ENCODE measurements around the gene PAPSS1.

The PAPSS1 gene

GRCh38 chr4:107643021-107643420, 77.0 kb downstream of the PAPSS1 start:
- Histone ChIP-seq H3K9me3 (ENCODE audit: insufficient read depth, low read length) (no peaks in the 10 kb centered on the region), H3K4me3 (ENCODE audit: insufficient read length, low read depth) (no peak overlapping the region), H3K9ac (ENCODE audit: insufficient read length, low read depth) (no peak overlapping the region), H3K27me3 (ENCODE audit: insufficient read depth, insufficient read length) (no peaks in the 10 kb centered on the region), H3K4me1 (ENCODE audit: insufficient read depth, insufficient read length) (no peaks in the 10 kb centered on the region), H3K36me3 (ENCODE audit: insufficient read depth, insufficient read length, low read length) (peaks cover 22% of the 10 kb centered on the region)
- no peak for DNase-seq (ENCODE audit: low read depth, low spot score)
- TF ChIP-seq SUZ12 (IDR thresholded peaks at IDR 0.05; ENCODE audit: extremely low read depth, insufficient read depth, insufficient read length) (no peak), YY1 (IDR thresholded peaks at IDR 0.05; ENCODE audit: insufficient read depth, insufficient read length) (no peak), ZNF274 (IDR thresholded peaks at IDR 0.05; ENCODE audit: low read depth, low read length) (no peak)

- Histone ChIP-seq H3K4me1 (ENCODE audit: insufficient read depth, insufficient read length) (no peaks in the 10 kb centered on the region), H3K36me3 (ENCODE audit: insufficient read depth, insufficient read length, low read length) (peaks cover 22% of the 10 kb centered on the region), H3K4me3 (ENCODE audit: insufficient read length, low read depth) (no peak overlapping the region), H3K9me3 (ENCODE audit: insufficient read depth, low read length) (no peaks in the 10 kb centered on the region), H3K9ac (ENCODE audit: insufficient read length, low read depth) (no peak overlapping the region), H3K27me3 (ENCODE audit: insufficient read depth, insufficient read length) (no peaks in the 10 kb centered on the region)
- no peak for DNase-seq (ENCODE audit: low read depth, low spot score)
- TF ChIP-seq YY1 (IDR thresholded peaks at IDR 0.05; ENCODE audit: insufficient read depth, insufficient read length): no peak
- TF ChIP-seq ZNF274 (IDR thresholded peaks at IDR 0.05; ENCODE audit: low read depth, low read length): no peak
- no peak for TF ChIP-seq SUZ12 (IDR thresholded peaks at IDR 0.05; ENCODE audit: extremely low read depth, insufficient read depth, insufficient read length)
These were observed 79.2 kb downstream of the PAPSS1 start for GRCh38 chr4:107640878-107641277.

GRCh38 chr4:107640197-107640596, 79.8 kb downstream of the PAPSS1 start:
- Histone ChIP-seq H3K9ac (ENCODE audit: insufficient read length, low read depth) (no peak overlapping the region), H3K9me3 (ENCODE audit: insufficient read depth, low read length) (no peaks in the 10 kb centered on the region), H3K36me3 (ENCODE audit: insufficient read depth, insufficient read length, low read length) (peaks cover 22% of the 10 kb centered on the region), H3K4me1 (ENCODE audit: insufficient read depth, insufficient read length) (no peaks in the 10 kb centered on the region), H3K27me3 (ENCODE audit: insufficient read depth, insufficient read length) (no peaks in the 10 kb centered on the region), H3K4me3 (ENCODE audit: insufficient read length, low read depth) (no peak overlapping the region)
- TF ChIP-seq ZNF274 (IDR thresholded peaks at IDR 0.05; ENCODE audit: low read depth, low read length) (no peak), YY1 (IDR thresholded peaks at IDR 0.05; ENCODE audit: insufficient read depth, insufficient read length) (no peak), SUZ12 (IDR thresholded peaks at IDR 0.05; ENCODE audit: extremely low read depth, insufficient read depth, insufficient read length) (no peak)
- no peak for DNase-seq (ENCODE audit: low read depth, low spot score)

GRCh38 chr4:107635735-107636134, 84.3 kb downstream of the PAPSS1 start:
- DNase-seq (ENCODE audit: low read depth, low spot score): no peak
- H3K36me3 ChIP-seq (ENCODE audit: insufficient read depth, insufficient read length, low read length): peaks cover 2% of the 10 kb centered on the region
- no peak overlapping the region for H3K9ac ChIP-seq (ENCODE audit: insufficient read length, low read depth)
- no peaks in the 10 kb centered on the region for H3K9me3 ChIP-seq (ENCODE audit: insufficient read depth, low read length)
- TF ChIP-seq ZNF274 (IDR thresholded peaks at IDR 0.05; ENCODE audit: low read depth, low read length) (no peak), SUZ12 (IDR thresholded peaks at IDR 0.05; ENCODE audit: extremely low read depth, insufficient read depth, insufficient read length) (no peak), YY1 (IDR thresholded peaks at IDR 0.05; ENCODE audit: insufficient read depth, insufficient read length) (no peak)
- no peaks in the 10 kb centered on the region for H3K4me1 ChIP-seq (ENCODE audit: insufficient read depth, insufficient read length)
- H3K27me3 ChIP-seq (ENCODE audit: insufficient read depth, insufficient read length): no peaks in the 10 kb centered on the region
- H3K4me3 ChIP-seq (ENCODE audit: insufficient read length, low read depth): no peak overlapping the region

GRCh38 chr4:107631560-107631959, 88.5 kb downstream of the PAPSS1 start:
- no peak overlapping the region for H3K9ac ChIP-seq (ENCODE audit: insufficient read length, low read depth)
- no peaks in the 10 kb centered on the region for H3K4me1 ChIP-seq (ENCODE audit: insufficient read depth, insufficient read length)
- no peak for DNase-seq (ENCODE audit: low read depth, low spot score)
- H3K36me3 ChIP-seq (ENCODE audit: insufficient read depth, insufficient read length, low read length): no peaks in the 10 kb centered on the region
- no peaks in the 10 kb centered on the region for H3K27me3 ChIP-seq (ENCODE audit: insufficient read depth, insufficient read length)
- no peaks in the 10 kb centered on the region for H3K9me3 ChIP-seq (ENCODE audit: insufficient read depth, low read length)
- TF ChIP-seq ZNF274 (IDR thresholded peaks at IDR 0.05; ENCODE audit: low read depth, low read length): no peak
- TF ChIP-seq YY1 (IDR thresholded peaks at IDR 0.05; ENCODE audit: insufficient read depth, insufficient read length): no peak
- TF ChIP-seq SUZ12 (IDR thresholded peaks at IDR 0.05; ENCODE audit: extremely low read depth, insufficient read depth, insufficient read length): no peak
- no peak overlapping the region for H3K4me3 ChIP-seq (ENCODE audit: insufficient read length, low read depth)

DNA sequence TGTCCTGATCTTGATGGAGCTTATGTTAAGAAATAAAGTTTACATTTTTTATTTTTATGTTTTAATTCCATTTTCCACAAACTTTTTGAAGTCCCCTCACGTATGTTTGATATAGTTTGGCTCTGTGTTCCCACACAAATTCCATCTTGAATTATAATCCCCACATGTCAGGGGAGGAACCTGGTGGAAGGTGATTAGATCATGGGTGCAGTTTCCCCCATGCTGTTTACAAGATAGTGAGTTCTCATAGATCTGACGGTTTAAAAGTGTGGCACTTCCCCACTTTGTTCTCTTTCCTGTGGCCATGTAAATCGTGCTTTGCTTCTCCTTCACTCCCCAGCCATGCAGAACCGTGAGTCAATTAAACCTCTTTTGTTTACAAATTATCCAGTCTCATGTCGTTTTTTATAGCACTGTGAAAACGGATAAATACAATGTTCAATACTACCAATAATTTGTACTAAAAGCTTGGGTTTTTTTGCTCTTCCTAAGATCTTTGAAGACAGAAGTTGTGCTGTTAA, 89.8 kb downstream of the PAPSS1 start:
- Histone ChIP-seq H3K27me3 (ENCODE audit: insufficient read depth, insufficient read length) (no peaks in the 10 kb centered on the region), H3K9ac (ENCODE audit: insufficient read length, low read depth) (no peak overlapping the region), H3K4me3 (ENCODE audit: insufficient read length, low read depth) (no peak overlapping the region), H3K9me3 (ENCODE audit: insufficient read depth, low read length) (no peaks in the 10 kb centered on the region), H3K36me3 (ENCODE audit: insufficient read depth, insufficient read length, low read length) (no peaks in the 10 kb centered on the region), H3K4me1 (ENCODE audit: insufficient read depth, insufficient read length) (no peaks in the 10 kb centered on the region)
- TF ChIP-seq SUZ12 (IDR thresholded peaks at IDR 0.05; ENCODE audit: extremely low read depth, insufficient read depth, insufficient read length): no peak
- no peak for TF ChIP-seq YY1 (IDR thresholded peaks at IDR 0.05; ENCODE audit: insufficient read depth, insufficient read length)
- no peak for TF ChIP-seq ZNF274 (IDR thresholded peaks at IDR 0.05; ENCODE audit: low read depth, low read length)
- no peak for DNase-seq (ENCODE audit: low read depth, low spot score)

- Histone ChIP-seq H3K36me3 (ENCODE audit: insufficient read depth, insufficient read length, low read length) (no peaks in the 10 kb centered on the region), H3K9ac (ENCODE audit: insufficient read length, low read depth) (no peak overlapping the region), H3K4me3 (ENCODE audit: insufficient read length, low read depth) (no peak overlapping the region), H3K9me3 (ENCODE audit: insufficient read depth, low read length) (no peaks in the 10 kb centered on the region), H3K4me1 (ENCODE audit: insufficient read depth, insufficient read length) (no peaks in the 10 kb centered on the region), H3K27me3 (ENCODE audit: insufficient read depth, insufficient read length) (no peaks in the 10 kb centered on the region)
- no peak for DNase-seq (ENCODE audit: low read depth, low spot score)
- no peak for TF ChIP-seq YY1 (IDR thresholded peaks at IDR 0.05; ENCODE audit: insufficient read depth, insufficient read length)
These were observed 90.7 kb downstream of the PAPSS1 start for GRCh38 chr4:107629318-107629717.
